Common myeloid progenitor, CD34-positive (primary cell): ENCODE measurements around the gene MMP1.

Experiments used
- CTCF ChIA-PET: fragments of 350-600 bp; sonication (Branson Sonifier 250); formaldehyde crosslinking; loops from one replicate; lab custom pipeline; 2021; ENCODE audit warnings: antibody characterized with exemption; lab: Charles Lee
- POLR2A ChIA-PET: fragments of 350-600 bp; sonication (Branson Sonifier 250); formaldehyde crosslinking; loops from one replicate; lab custom pipeline; 2021; ENCODE audit warnings: antibody characterized with exemption; lab: Charles Lee
- DNase-seq, 3 donors: peaks; one replicate each; pipeline versions ENCODE4 v3.0.0 to v3.0.0-alpha.2; 2013
- H3K27ac ChIP-seq, 2 experiments: 1 replicate in 1 of 2; 2 replicates in 1 of 2; pipeline ENCODE4 v1.7.0; 2013; ENCODE audit warnings: inconsistent platforms in 2 of 2, low read length in 2 of 2, mild to moderate bottlenecking in 2 of 2, low read depth in 1 of 2, moderate library complexity in 1 of 2; ENCODE audit not compliant: severe bottlenecking in 2 of 2, insufficient read depth in 1 of 2, poor library complexity in 1 of 2
- H3K27me3 ChIP-seq, 5 experiments: replicated peaks in 2 of 5; 1 replicate in 3 of 5; 2 replicates in 2 of 5; pipeline versions ENCODE4 v1.6.1 to v1.7.0; 2013; ENCODE audit warnings: low read length in 4 of 5, mild to moderate bottlenecking in 2 of 5, moderate library complexity in 2 of 5, inconsistent platforms in 1 of 5; ENCODE audit not compliant: insufficient read depth in 5 of 5, control insufficient read depth in 4 of 5
- H3K36me3 ChIP-seq, 4 experiments: 1 replicate in 2 of 4; 2 replicates in 2 of 4; pipeline versions ENCODE4 v1.6.1 to v1.7.0; 2013; ENCODE audit warnings: low read length in 3 of 4, control low read depth in 1 of 4, mild to moderate bottlenecking in 1 of 4; ENCODE audit not compliant: control insufficient read depth in 4 of 4, insufficient read depth in 4 of 4
- H3K4me1 ChIP-seq, 4 experiments: 1 replicate in 3 of 4; 2 replicates in 1 of 4; pipeline versions ENCODE4 v1.6.1 to v1.7.1; 2013; ENCODE audit warnings: low read length in 3 of 4, mild to moderate bottlenecking in 3 of 4, control low read depth in 1 of 4, inconsistent platforms in 1 of 4, moderate library complexity in 1 of 4; ENCODE audit not compliant: control insufficient read depth in 4 of 4, insufficient read depth in 4 of 4; ENCODE audit errors: control extremely low read depth in 1 of 4
- H3K4me3 ChIP-seq, 7 experiments: 1 replicate in 4 of 7; 2 replicates in 3 of 7; pipeline versions ENCODE4 v1.5.1 to v1.7.0; 2013; ENCODE audit warnings: mild to moderate bottlenecking in 7 of 7, low read length in 6 of 7, moderate library complexity in 6 of 7, inconsistent platforms in 2 of 7, low read depth in 2 of 7, control low read depth in 1 of 7; ENCODE audit not compliant: insufficient read depth in 4 of 7, control insufficient read depth in 1 of 7; ENCODE audit errors: extremely low read depth in 1 of 7
- H3K9me3 ChIP-seq, 5 experiments: 1 replicate in 4 of 5; 2 replicates in 1 of 5; pipeline versions ENCODE4 v1.6.1 to v1.7.1; 2013; ENCODE audit warnings: low read length in 4 of 5, mild to moderate bottlenecking in 2 of 5, inconsistent platforms in 1 of 5, low read depth in 1 of 5, moderate library complexity in 1 of 5; ENCODE audit not compliant: control insufficient read depth in 4 of 5, insufficient read depth in 2 of 5; ENCODE audit errors: control extremely low read depth in 1 of 5
- WGBS: methylation state at CpG from one replicate; pipeline ENCODE4 v1.1.5; 2013; ENCODE audit not compliant: insufficient coverage; 5-methylcytosine and 5-hydroxymethylcytosine counted together

Gene MMP1

GRCh38 chr11:102780491-102780918, 17.5 kb downstream of the MMP1 start, which contains the start of gene MMP10:
Gene MMP10, minus strand, starts transcription at chr11:102780628. Its CDS starts 37 bp downstream, at chr11:102780591.
- Histone ChIP-seq H3K36me3 (no peaks in the 10 kb centered on the region), H3K9me3 (no peaks in the 10 kb centered on the region), H3K27me3 (peaks cover 0 to 4% (median 0%) of the 10 kb centered on the region in 5 experiments), H3K27ac (no peak within 1 kb of the TSS), H3K4me1 (no peaks in the 10 kb centered on the region), H3K4me3 (no peak within 1 kb of the TSS)
- ChIA-PET CTCF (interaction anchor here (0.8 to 1.5 kb wide), 2 partner anchors 9 to 47 kb away, joined by 3 to 4 read pairs; no protein-coding TSS in a partner anchor), POLR2A (interaction anchor here (1.1 kb wide), 1 partner anchor 27 kb away, joined by 3 read pairs; no protein-coding TSS in a partner anchor)
- peak; percentile 10 to 45 (median 39) for DNase-seq
- no CpG with 5 or more reads among the region's 2 CpGs for WGBS

GRCh38 chr11:102776454-102776853, 21.5 kb downstream of the MMP1 start:
- DNase-seq: no peak
- Histone ChIP-seq H3K27ac (no peak overlapping the region), H3K9me3 (no peaks in the 10 kb centered on the region), H3K27me3 (peaks cover 0 to 4% (median 2%) of the 10 kb centered on the region in 5 experiments), H3K4me1 (no peaks in the 10 kb centered on the region), H3K4me3 (no peak overlapping the region), H3K36me3 (no peaks in the 10 kb centered on the region)
- POLR2A ChIA-PET: interaction anchor here (0.6 kb wide), 1 partner anchor 199 kb away, joined by 3 read pairs; no protein-coding TSS in a partner anchor
- WGBS: 100% methylated on average over 1 of the region's 5 CpGs
- CTCF ChIA-PET: no interaction called here

- 84% methylated on average over 4 of the region's 4 CpGs for WGBS
- CTCF ChIA-PET: no interaction called here
- H3K27ac ChIP-seq: no peak overlapping the region
- H3K36me3 ChIP-seq: no peaks in the 10 kb centered on the region
- peaks cover 0 to 3% (median 0%) of the 10 kb centered on the region in 5 experiments for H3K27me3 ChIP-seq
- no peak overlapping the region for H3K4me3 ChIP-seq
- no peaks in the 10 kb centered on the region for H3K4me1 ChIP-seq
- peaks cover 0 to under 1% (median 0%) of the 10 kb centered on the region in 5 experiments for H3K9me3 ChIP-seq
- POLR2A ChIA-PET: no interaction called here
- DNase-seq: no peak
These were observed 24.6 kb downstream of the MMP1 start for GRCh38 chr11:102773386-102773785.

- Histone ChIP-seq H3K36me3 (no peaks in the 10 kb centered on the region), H3K9me3 (peaks cover 0 to 4% (median 0%) of the 10 kb centered on the region in 5 experiments), H3K27me3 (peaks cover 0 to 16% (median 3%) of the 10 kb centered on the region in 5 experiments), H3K4me1 (no peaks in the 10 kb centered on the region), H3K4me3 (no peak overlapping the region), H3K27ac (no peak overlapping the region)
- ChIA-PET POLR2A (no interaction called here), CTCF (interaction anchor here (1.1 kb wide), 1 partner anchor 9 kb away, joined by 4 read pairs; the partner anchor contains the start of gene MMP10)
- DNase-seq: no peak
- no CpG with 5 or more reads among the region's 1 CpG for WGBS
These were observed 26.6 kb downstream of the MMP1 start for GRCh38 chr11:102771351-102771750.

GRCh38 chr11:102770191-102770590, 27.8 kb downstream of the MMP1 start:
- DNase-seq: no peak
- ChIA-PET POLR2A (no interaction called here), CTCF (no interaction called here)
- Histone ChIP-seq H3K27ac (no peak overlapping the region), H3K9me3 (peaks cover 0 to 4% (median 0%) of the 10 kb centered on the region in 5 experiments), H3K4me3 (no peak overlapping the region), H3K27me3 (peaks cover 0 to 16% (median 3%) of the 10 kb centered on the region in 5 experiments), H3K4me1 (no peaks in the 10 kb centered on the region), H3K36me3 (no peaks in the 10 kb centered on the region)

GRCh38 chr11:102767800-102768199, 30.2 kb downstream of the MMP1 start:
- CTCF ChIA-PET: interaction anchor here (0.8 kb wide), 1 partner anchor 25 kb away, joined by 3 read pairs; no protein-coding TSS in a partner anchor

GRCh38 chr11:102763440-102763839, 34.5 kb downstream of the MMP1 start:
- CTCF ChIA-PET: no interaction called here

More at GRCh38 chr11:102767800-102768199, 30.2 kb downstream of the MMP1 start:
- 59% methylated on average over 9 of the region's 18 CpGs for WGBS
- POLR2A ChIA-PET: no interaction called here
- DNase-seq: no peak
- Histone ChIP-seq H3K9me3 (peaks cover 0 to 4% (median 0%) of the 10 kb centered on the region in 5 experiments), H3K36me3 (no peaks in the 10 kb centered on the region), H3K4me3 (no peak overlapping the region), H3K4me1 (no peaks in the 10 kb centered on the region), H3K27me3 (peaks cover 0 to 24% (median 0%) of the 10 kb centered on the region in 5 experiments), H3K27ac (no peak overlapping the region)

More at GRCh38 chr11:102763440-102763839, 34.5 kb downstream of the MMP1 start:
- Histone ChIP-seq H3K4me1 (peaks cover 0 to 7% (median 3%) of the 10 kb centered on the region in 4 experiments), H3K27ac (no peak overlapping the region), H3K36me3 (no peaks in the 10 kb centered on the region), H3K4me3 (no peak overlapping the region), H3K9me3 (peaks cover 0 to 4% (median 0%) of the 10 kb centered on the region in 5 experiments), H3K27me3 (peaks cover 0 to 32% (median 0%) of the 10 kb centered on the region in 5 experiments)
- no CpG with 5 or more reads among the region's 2 CpGs for whole genome bisulfite sequencing
- DNase-seq: no peak
- POLR2A ChIA-PET: no interaction called here
